GM12892 (cell line): ENCODE measurements around the gene NHLRC4.

Experiments used
- POLR2A ChIP-seq: IDR thresholded peaks from 2 replicates; pipeline ENCODE4 v1.6.1; 2011; ENCODE audit warnings: low read depth, low read length, control low read depth
- POLR2AphosphoS5 ChIP-seq: IDR thresholded peaks from 2 replicates; pipeline ENCODE4 v1.6.1; 2011; ENCODE audit warnings: low read depth, low read length, control low read depth

- TF ChIP-seq POLR2A (no peak), POLR2AphosphoS5 (no peak)
Measured at GRCh38 chr16:576823-577201, 10.0 kb downstream of the NHLRC4 start.
